T-cell (primary cell): ENCODE data around the gene GALNT9. TPM values are rescaled to one million over a fixed set of nuclear protein-coding genes. Genes with fewer than 3 reads are reported as not detected.

ENCODE experiments used
- ATAC-seq, 4 experiments: fragments of 200-7000 bp in 3 of 4; fragments of 150-1000 bp in 1 of 4; cut with Tn5 transposase; replicated peaks in 1 of 4; 1 replicate in 3 of 4; 2 replicates in 1 of 4; pipeline ENCODE4 v1.10.0; 2021; ENCODE audit warnings: moderate library complexity in 3 of 4, mild to moderate bottlenecking in 2 of 4, moderate number of reproducible peaks in 1 of 4
- CTCF ChIA-PET, 2 donors: fragments of 300-600 bp; sonication (Branson Sonifier 250); formaldehyde crosslinking; loops; one replicate each; lab custom pipeline; 2022; ENCODE audit warnings: antibody characterized with exemption in 2 of 2; lab: Charles Lee
- POLR2A ChIA-PET, 2 donors: fragments of 300-600 bp; sonication (Branson Sonifier 250); formaldehyde crosslinking; loops; one replicate each; lab custom pipeline; 2022; ENCODE audit warnings: antibody characterized with exemption in 2 of 2; lab: Charles Lee
- DNase-seq, 35 experiments: peaks; one replicate each; pipeline versions ENCODE4 v3.0.0 to v3.0.0-alpha.2; 2013 to 2023
- H3K27ac ChIP-seq: one replicate; pipeline ENCODE4 v1.5.1; 2013; ENCODE audit warnings: low read length
- H3K27me3 ChIP-seq, 2 experiments: replicated peaks in 1 of 2; 1 replicate in 1 of 2; 2 replicates in 1 of 2; pipeline versions ENCODE4 v1.6.1 to v1.7.0; 2013; ENCODE audit warnings: low read length in 1 of 2, mixed read lengths in 1 of 2; ENCODE audit not compliant: control insufficient read depth in 2 of 2, insufficient read depth in 2 of 2; ENCODE audit errors: extremely low read depth in 1 of 2
- H3K36me3 ChIP-seq, 2 donors: 1 replicate in 1 of 2; 2 replicates in 1 of 2; pipeline versions ENCODE4 v1.6.1 to v1.7.0; 2013; ENCODE audit warnings: low read length in 1 of 2; ENCODE audit not compliant: control insufficient read depth in 2 of 2, insufficient read depth in 1 of 2; ENCODE audit errors: extremely low read depth in 1 of 2
- H3K4me1 ChIP-seq, 2 experiments: 1 replicate in 1 of 2; 2 replicates in 1 of 2; pipeline versions ENCODE4 v1.6.1 to v1.7.0; 2013; ENCODE audit warnings: low read length in 2 of 2, mixed read lengths in 1 of 2; ENCODE audit not compliant: insufficient read depth in 2 of 2, control insufficient read depth in 1 of 2; ENCODE audit errors: extremely low read depth in 1 of 2
- H3K4me3 ChIP-seq, 2 donors: 1 replicate in 1 of 2; 2 replicates in 1 of 2; pipeline versions ENCODE4 v1.5.1 to v1.7.0; 2013; ENCODE audit warnings: mild to moderate bottlenecking in 2 of 2, low read length in 1 of 2, moderate library complexity in 1 of 2; ENCODE audit not compliant: control insufficient read depth in 1 of 2; ENCODE audit errors: extremely low read depth in 1 of 2
- H3K9me3 ChIP-seq: 2 replicates; pipeline ENCODE4 v1.7.0; 2013
- H3K27ac Mint-ChIP-seq, 2 donors: one replicate each; pipeline ENCODE4 v1.8.0; 2020 to 2021; ENCODE audit warnings: mild to moderate bottlenecking in 2 of 2, mixed read lengths in 2 of 2
- H3K27me3 Mint-ChIP-seq, 2 donors: one replicate each; pipeline ENCODE4 v1.8.0; 2021 to 2022; ENCODE audit warnings: mixed read lengths in 2 of 2
- H3K36me3 Mint-ChIP-seq: one replicate; pipeline ENCODE4 v1.8.0; 2021; ENCODE audit warnings: mixed read lengths
- H3K4me1 Mint-ChIP-seq, 3 donors: one replicate each; pipeline ENCODE4 v1.8.0; 2020 to 2022; ENCODE audit warnings: mixed read lengths in 3 of 3, mild to moderate bottlenecking in 1 of 3
- H3K4me3 Mint-ChIP-seq, 3 donors: one replicate each; pipeline ENCODE4 v1.8.0; 2020 to 2022; ENCODE audit warnings: mild to moderate bottlenecking in 3 of 3, mixed read lengths in 3 of 3, moderate library complexity in 3 of 3
- H3K9me3 Mint-ChIP-seq, 3 donors: one replicate each; pipeline ENCODE4 v1.8.0; 2020 to 2022; ENCODE audit warnings: mixed read lengths in 3 of 3
- WGBS: methylation state at CpG from one replicate; pipeline ENCODE4 v1.1.5; 2013; ENCODE audit warnings: missing lambda C conversion rate; ENCODE audit not compliant: insufficient coverage; 5-methylcytosine and 5-hydroxymethylcytosine counted together
- total RNA-seq, 35 experiments: library from RNA in 6 of 35; stranded (reverse) in 6 of 35; fragments of 120-200 nt in 1 of 35; gene quantifications; one replicate each; pipeline versions ENCODE4 v1.2.1 to v1.2.4 and lab custom pipeline; 2013 to 2026

Gene GALNT9
- total RNA-seq, 5 donors from 2014 or later (not counting 1 experiment from before 2014, with no cell fraction given): 0.72 TPM; not detected in 4

- no peak for DNase-seq
- no peak overlapping the region for H3K4me3 Mint-ChIP-seq
- no peak overlapping the region for H3K27ac Mint-ChIP-seq
- Histone ChIP-seq H3K4me3 (no peak overlapping the region), H3K4me1 (peaks cover 0 to 3% of the 10 kb centered on the region in 2 experiments), H3K36me3 (no peaks in the 10 kb centered on the region), H3K9me3 (no peaks in the 10 kb centered on the region), H3K27me3 (peaks cover 0 to 36% of the 10 kb centered on the region in 2 experiments), H3K27ac (no peak overlapping the region)
- no peak for ATAC-seq
- peaks cover 0 to 15% of the 10 kb centered on the region in 2 donors for H3K27me3 Mint-ChIP-seq
- ChIA-PET POLR2A (no interaction called here), CTCF (no interaction called here)
- WGBS: 81% methylated on average over 33 of the region's 33 CpGs
- H3K36me3 Mint-ChIP-seq: no peaks in the 10 kb centered on the region
- H3K9me3 Mint-ChIP-seq: no peaks in the 10 kb centered on the region
- peaks cover 10 to 15% (median 12%) of the 10 kb centered on the region in 3 donors for H3K4me1 Mint-ChIP-seq
These were observed 17.9 kb upstream of the GALNT9 start for GRCh38 chr12:132347176-132347855.

DNA sequence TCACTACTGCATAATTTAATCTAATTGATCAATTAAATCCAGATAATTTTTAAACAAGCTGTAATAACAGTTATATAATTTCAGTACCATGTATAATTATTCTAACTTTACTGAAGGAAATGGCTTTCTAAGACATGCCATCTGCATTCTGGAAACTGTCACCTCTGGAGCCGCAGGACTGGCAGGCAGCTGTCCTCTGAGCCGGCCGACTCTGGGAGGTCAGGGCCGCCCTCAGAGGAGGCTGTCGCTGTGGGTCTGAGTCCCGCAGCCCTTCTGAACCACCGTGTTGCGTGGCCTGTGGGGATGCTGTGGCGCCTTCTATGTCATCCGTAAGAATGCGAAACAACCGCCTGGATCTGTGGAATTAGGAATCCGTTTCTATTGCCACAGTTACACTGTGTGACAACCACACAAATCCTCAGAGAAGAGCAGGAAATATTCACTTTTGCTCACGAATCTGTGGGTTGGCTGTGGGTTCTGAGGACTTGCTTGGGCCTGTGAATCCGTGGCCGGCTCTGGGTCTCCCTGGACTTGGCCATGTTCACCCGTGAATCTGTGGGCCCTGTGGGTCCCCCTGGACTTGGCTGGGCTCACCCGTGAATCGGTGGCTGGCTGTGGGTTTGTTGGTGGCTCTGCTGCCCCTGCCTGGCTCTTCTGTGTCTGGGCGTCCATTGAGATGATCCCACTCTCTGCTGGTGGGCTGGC, 17.2 kb upstream of the GALNT9 start:
- no peak overlapping the region for H3K27ac Mint-ChIP-seq
- no peak overlapping the region for H3K4me3 Mint-ChIP-seq
- no peak for DNase-seq
- WGBS: 83% methylated on average over 16 of the region's 20 CpGs
- ATAC-seq: no peak
- H3K9me3 ChIP-seq: no peaks in the 10 kb centered on the region
- ChIA-PET POLR2A (no interaction called here), CTCF (no interaction called here)
- no peaks in the 10 kb centered on the region for H3K36me3 ChIP-seq
- H3K4me3 ChIP-seq: no peak overlapping the region
- peaks cover 10 to 16% (median 12%) of the 10 kb centered on the region in 3 donors for H3K4me1 Mint-ChIP-seq
- no peaks in the 10 kb centered on the region for H3K36me3 Mint-ChIP-seq
- H3K27me3 Mint-ChIP-seq: peaks cover 0 to 13% of the 10 kb centered on the region in 2 donors
- H3K4me1 ChIP-seq: peaks cover 0 to 5% of the 10 kb centered on the region in 2 experiments
- H3K27ac ChIP-seq: no peak overlapping the region
- no peaks in the 10 kb centered on the region for H3K9me3 Mint-ChIP-seq
- H3K27me3 ChIP-seq: peaks cover 0 to 30% of the 10 kb centered on the region in 2 experiments

DNA sequence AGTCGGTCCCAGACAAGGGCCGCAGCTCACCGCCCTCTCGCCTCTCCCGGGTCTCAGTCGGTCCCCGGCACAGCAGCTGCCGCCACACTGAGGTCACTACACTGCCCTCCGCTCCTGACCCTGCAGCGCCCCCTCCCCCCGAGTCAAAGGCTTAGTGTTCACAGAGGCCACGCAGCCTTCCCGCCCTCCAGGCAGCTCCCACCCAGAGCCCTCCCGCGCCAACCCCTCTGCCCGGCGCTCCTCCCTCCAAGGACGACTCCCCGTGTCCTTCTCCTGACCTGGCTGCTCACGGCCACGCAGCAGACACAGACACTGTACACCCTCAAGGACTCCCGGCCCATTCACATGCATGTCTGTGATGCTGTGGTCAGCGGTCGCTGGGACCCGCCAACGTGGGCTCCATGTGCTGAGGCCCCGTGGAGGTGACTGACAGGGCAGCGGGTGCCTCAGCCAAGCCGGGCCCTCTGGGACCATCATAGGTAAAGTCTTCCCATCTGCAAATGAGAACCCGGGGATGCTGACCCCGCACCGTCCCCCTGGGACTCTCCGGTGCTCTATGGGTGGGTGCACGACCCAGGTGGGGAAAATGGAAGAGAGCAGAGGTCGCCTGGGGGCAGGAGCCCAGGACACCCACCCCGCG, 16.3 kb upstream of the GALNT9 start:
- ATAC-seq (no peak), DNase-seq (no peak)
- H3K36me3 Mint-ChIP-seq: no peaks in the 10 kb centered on the region
- Histone ChIP-seq H3K27me3 (peaks cover 0 to 27% of the 10 kb centered on the region in 2 experiments), H3K4me3 (no peak overlapping the region), H3K4me1 (peaks cover 0 to 5% of the 10 kb centered on the region in 2 experiments), H3K36me3 (no peaks in the 10 kb centered on the region), H3K9me3 (no peaks in the 10 kb centered on the region), H3K27ac (no peak overlapping the region)
- no peaks in the 10 kb centered on the region for H3K9me3 Mint-ChIP-seq
- H3K4me3 Mint-ChIP-seq: no peak overlapping the region
- ChIA-PET POLR2A (no interaction called here), CTCF (no interaction called here)
- H3K27me3 Mint-ChIP-seq: peaks cover 0 to 17% of the 10 kb centered on the region in 2 donors
- 76% methylated on average over 28 of the region's 37 CpGs for WGBS
- H3K4me1 Mint-ChIP-seq: peaks cover 10 to 16% (median 12%) of the 10 kb centered on the region in 3 donors
- no peak overlapping the region for H3K27ac Mint-ChIP-seq

DNA sequence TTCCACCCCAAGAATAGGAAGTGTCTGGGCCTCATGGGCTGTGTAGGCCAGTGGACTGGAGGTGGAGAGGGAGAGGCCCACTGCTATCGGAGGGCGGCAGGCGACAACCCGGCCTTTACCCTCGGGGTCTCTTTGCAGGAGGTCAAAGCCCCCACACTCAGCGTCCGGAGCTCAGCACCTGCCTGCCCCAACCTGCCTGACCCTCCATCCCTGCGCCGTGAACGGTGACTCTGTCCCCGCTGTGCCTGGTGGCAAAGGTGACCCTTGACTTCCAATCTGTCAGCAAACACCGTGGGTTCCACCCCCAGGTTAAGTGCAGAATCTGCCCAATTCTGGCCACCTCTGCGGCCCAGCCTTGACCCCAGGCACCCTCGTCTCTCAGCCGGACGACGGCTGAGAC, 15.7 kb upstream of the GALNT9 start:
- POLR2A ChIA-PET: no interaction called here
- H3K9me3 ChIP-seq: no peaks in the 10 kb centered on the region
- H3K27ac Mint-ChIP-seq: no peak overlapping the region
- CTCF ChIA-PET: no interaction called here
- H3K4me1 ChIP-seq: peaks cover 0 to 5% of the 10 kb centered on the region in 2 experiments
- H3K27ac ChIP-seq: no peak overlapping the region
- peaks cover 0 to 33% of the 10 kb centered on the region in 2 experiments for H3K27me3 ChIP-seq
- H3K4me1 Mint-ChIP-seq: peaks cover 10 to 16% (median 12%) of the 10 kb centered on the region in 3 donors
- no peaks in the 10 kb centered on the region for H3K9me3 Mint-ChIP-seq
- no peaks in the 10 kb centered on the region for H3K36me3 ChIP-seq
- DNase-seq: no peak
- H3K36me3 Mint-ChIP-seq: no peaks in the 10 kb centered on the region
- peaks cover 0 to 18% of the 10 kb centered on the region in 2 donors for H3K27me3 Mint-ChIP-seq
- H3K4me3 Mint-ChIP-seq: no peak overlapping the region
- 85% methylated on average over 17 of the region's 17 CpGs for WGBS
- ATAC-seq: no peak
- no peak overlapping the region for H3K4me3 ChIP-seq

GRCh38 chr12:132344601-132345000, 15.2 kb upstream of the GALNT9 start:
- no peak overlapping the region for H3K4me3 ChIP-seq

DNA sequence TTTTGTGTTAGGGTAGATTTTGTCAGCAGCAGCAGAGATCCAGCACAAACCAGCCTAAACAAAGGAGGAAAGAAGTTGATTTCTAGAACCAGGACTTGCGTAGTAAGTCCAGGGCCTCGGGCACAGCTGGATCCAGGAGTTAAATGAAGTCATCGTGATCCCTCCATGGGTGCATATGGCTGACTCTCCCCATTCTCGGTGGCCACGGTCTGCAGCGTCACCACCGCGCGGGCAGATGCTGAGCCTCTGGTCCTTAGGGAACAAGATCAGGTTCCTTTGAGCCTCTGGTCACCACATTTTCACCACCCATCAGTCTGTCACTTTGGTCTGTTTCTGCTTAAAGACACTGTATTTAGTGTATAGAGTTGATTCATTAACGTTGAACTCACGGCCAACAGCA, 14.8 kb upstream of the GALNT9 start:
- no peak overlapping the region for H3K4me3 ChIP-seq
- ChIA-PET POLR2A (no interaction called here), CTCF (no interaction called here)
- H3K27me3 ChIP-seq: peaks cover 0 to 42% of the 10 kb centered on the region in 2 experiments
- H3K9me3 ChIP-seq: no peaks in the 10 kb centered on the region
- no peak for DNase-seq
- 82% methylated on average over 5 of the region's 11 CpGs for WGBS
- Mint-ChIP-seq H3K4me3 (no peak overlapping the region), H3K27me3 (peaks cover 0 to 18% of the 10 kb centered on the region in 2 donors), H3K27ac (no peak overlapping the region), H3K9me3 (no peaks in the 10 kb centered on the region), H3K36me3 (no peaks in the 10 kb centered on the region), H3K4me1 (peaks cover 10 to 16% (median 12%) of the 10 kb centered on the region in 3 donors)
- H3K36me3 ChIP-seq: no peaks in the 10 kb centered on the region
- peaks cover 0 to 5% of the 10 kb centered on the region in 2 experiments for H3K4me1 ChIP-seq
- H3K27ac ChIP-seq: no peak overlapping the region
- no peak for ATAC-seq

More at GRCh38 chr12:132344601-132345000, 15.2 kb upstream of the GALNT9 start:
- H3K27ac Mint-ChIP-seq: no peak overlapping the region
- no peak overlapping the region for H3K4me3 Mint-ChIP-seq
- peaks cover 0 to 18% of the 10 kb centered on the region in 2 donors for H3K27me3 Mint-ChIP-seq
- no peak for DNase-seq
- WGBS: 88% methylated on average over 20 of the region's 23 CpGs
- CTCF ChIA-PET: no interaction called here
- H3K36me3 Mint-ChIP-seq: no peaks in the 10 kb centered on the region
- no peaks in the 10 kb centered on the region for H3K9me3 Mint-ChIP-seq
- H3K4me1 ChIP-seq: peaks cover 0 to 5% of the 10 kb centered on the region in 2 experiments
- H3K4me1 Mint-ChIP-seq: peaks cover 10 to 16% (median 12%) of the 10 kb centered on the region in 3 donors
- no peaks in the 10 kb centered on the region for H3K9me3 ChIP-seq
- POLR2A ChIA-PET: no interaction called here
- ATAC-seq: no peak
- H3K27ac ChIP-seq: no peak overlapping the region
- no peaks in the 10 kb centered on the region for H3K36me3 ChIP-seq
- peaks cover 0 to 38% of the 10 kb centered on the region in 2 experiments for H3K27me3 ChIP-seq
